ENCODE data around the gene NRIP2. TPM values are rescaled to one million over a fixed set of nuclear protein-coding genes. Genes with fewer than 3 reads are reported as not detected.

NRIP2 gene
- total and polyA plus RNA-seq, 2 experiments from 2014 or later: 0.66 TPM; not detected in 1

- Mint-ChIP-seq H3K4me3 (no peak overlapping the region), H3K27ac (0 out of 2 replicates have a peak overlapping the region, but pooled peaks have one; percentile 16), H3K27me3 (ENCODE audit: insufficient read depth, low read depth, poor library complexity) (peaks cover 16% of the 10 kb centered on the region), H3K9me3 (peaks cover 3% of the 10 kb centered on the region; the same call in 1 of the 3 replicates), H3K36me3 (ENCODE audit: low read depth) (no peaks in the 10 kb centered on the region), H3K4me1 (peaks cover 28% of the 10 kb centered on the region)
- no peaks in the 10 kb centered on the region for H3F3A ChIP-seq (replicated peaks; ENCODE audit: low read depth)
- peak overlapping the region; percentile 26; the same call in 1 of the 2 replicates for H3K4me2 ChIP-seq
- H3K79me2 ChIP-seq (replicated peaks; ENCODE audit: insufficient read depth): no peaks in the 10 kb centered on the region
- H3K4me1 ChIP-seq (ENCODE audit: insufficient read depth): peaks cover 21% of the 10 kb centered on the region
- peak; percentile 78 for DNase-seq (ENCODE audit: low spot score)
- H3K27me3 ChIP-seq (ENCODE audit: insufficient read depth): no peaks in the 10 kb centered on the region
- H3K4me3 ChIP-seq: no peak overlapping the region
- no peak overlapping the region for H2AFZ ChIP-seq
- TF ChIP-seq, protein P1, sequence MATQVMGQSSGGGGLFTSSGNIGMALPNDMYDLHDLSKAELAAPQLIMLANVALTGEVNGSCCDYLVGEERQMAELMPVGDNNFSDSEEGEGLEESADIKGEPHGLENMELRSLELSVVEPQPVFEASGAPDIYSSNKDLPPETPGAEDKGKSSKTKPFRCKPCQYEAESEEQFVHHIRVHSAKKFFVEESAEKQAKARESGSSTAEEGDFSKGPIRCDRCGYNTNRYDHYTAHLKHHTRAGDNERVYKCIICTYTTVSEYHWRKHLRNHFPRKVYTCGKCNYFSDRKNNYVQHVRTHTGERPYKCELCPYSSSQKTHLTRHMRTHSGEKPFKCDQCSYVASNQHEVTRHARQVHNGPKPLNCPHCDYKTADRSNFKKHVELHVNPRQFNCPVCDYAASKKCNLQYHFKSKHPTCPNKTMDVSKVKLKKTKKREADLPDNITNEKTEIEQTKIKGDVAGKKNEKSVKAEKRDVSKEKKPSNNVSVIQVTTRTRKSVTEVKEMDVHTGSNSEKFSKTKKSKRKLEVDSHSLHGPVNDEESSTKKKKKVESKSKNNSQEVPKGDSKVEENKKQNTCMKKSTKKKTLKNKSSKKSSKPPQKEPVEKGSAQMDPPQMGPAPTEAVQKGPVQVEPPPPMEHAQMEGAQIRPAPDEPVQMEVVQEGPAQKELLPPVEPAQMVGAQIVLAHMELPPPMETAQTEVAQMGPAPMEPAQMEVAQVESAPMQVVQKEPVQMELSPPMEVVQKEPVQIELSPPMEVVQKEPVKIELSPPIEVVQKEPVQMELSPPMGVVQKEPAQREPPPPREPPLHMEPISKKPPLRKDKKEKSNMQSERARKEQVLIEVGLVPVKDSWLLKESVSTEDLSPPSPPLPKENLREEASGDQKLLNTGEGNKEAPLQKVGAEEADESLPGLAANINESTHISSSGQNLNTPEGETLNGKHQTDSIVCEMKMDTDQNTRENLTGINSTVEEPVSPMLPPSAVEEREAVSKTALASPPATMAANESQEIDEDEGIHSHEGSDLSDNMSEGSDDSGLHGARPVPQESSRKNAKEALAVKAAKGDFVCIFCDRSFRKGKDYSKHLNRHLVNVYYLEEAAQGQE (IDR thresholded peaks at IDR 0.05; ENCODE audit: unreplicated experiment): no peak
- no peak for TF ChIP-seq CREB1 (CRISPR knock-in tag; IDR thresholded peaks at IDR 0.05; ENCODE audit: low read depth)
- TF ChIP-seq ZNF462 (CRISPR knock-in tag; IDR thresholded peaks at IDR 0.05): no peak
- TF ChIP-seq, protein P2, sequence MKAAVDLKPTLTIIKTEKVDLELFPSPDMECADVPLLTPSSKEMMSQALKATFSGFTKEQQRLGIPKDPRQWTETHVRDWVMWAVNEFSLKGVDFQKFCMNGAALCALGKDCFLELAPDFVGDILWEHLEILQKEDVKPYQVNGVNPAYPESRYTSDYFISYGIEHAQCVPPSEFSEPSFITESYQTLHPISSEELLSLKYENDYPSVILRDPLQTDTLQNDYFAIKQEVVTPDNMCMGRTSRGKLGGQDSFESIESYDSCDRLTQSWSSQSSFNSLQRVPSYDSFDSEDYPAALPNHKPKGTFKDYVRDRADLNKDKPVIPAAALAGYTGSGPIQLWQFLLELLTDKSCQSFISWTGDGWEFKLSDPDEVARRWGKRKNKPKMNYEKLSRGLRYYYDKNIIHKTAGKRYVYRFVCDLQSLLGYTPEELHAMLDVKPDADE (IDR thresholded peaks at IDR 0.05): no peak
- TF ChIP-seq ZNF114 (CRISPR knock-in tag; IDR thresholded peaks at IDR 0.05): no peak
- TF ChIP-seq POLR2AphosphoS5 (IDR thresholded peaks at IDR 0.05; ENCODE audit: low read depth): no peak
- no peak for TF ChIP-seq EZH2 (IDR thresholded peaks at IDR 0.05; ENCODE audit: low read depth, unreplicated experiment)
- no peak for TF ChIP-seq NANOG (IDR thresholded peaks at IDR 0.05; ENCODE audit: borderline replicate concordance)
- TF ChIP-seq CTCF (conservative IDR thresholded peaks at IDR 0.05; ENCODE audit: low read depth in 2 of 2): no peak
- TF ChIP-seq ZNF331 (CRISPR knock-in tag; IDR thresholded peaks at IDR 0.05; ENCODE audit: low read depth): no peak
- TF ChIP-seq EZH2phosphoT487 (IDR thresholded peaks at IDR 0.05; ENCODE audit: unreplicated experiment): no peak
- TF ChIP-seq JUNB (IDR thresholded peaks at IDR 0.05; ENCODE audit: unreplicated experiment): no peak
- no peak for TF ChIP-seq STAT1 (IDR thresholded peaks at IDR 0.05; ENCODE audit: unreplicated experiment)
- no peaks in the 10 kb centered on the region for H3K36me3 ChIP-seq (ENCODE audit: insufficient read depth)
- ATAC-seq: peak; percentile 52
- 0 out of 2 replicates have a peak, but pooled peaks cover 4% of the 10 kb centered on the region for H3K9me2 ChIP-seq (ENCODE audit: insufficient read depth)
- H4K20me1 ChIP-seq (replicated peaks; ENCODE audit: insufficient read depth): no peaks in the 10 kb centered on the region
- H3K27ac ChIP-seq (ENCODE audit: low read depth): peak overlapping the region; percentile 11; the same call in 1 of the 2 replicates
Measured at GRCh38 chr12:2779281-2779680, 55.6 kb downstream of the NRIP2 start.

Measured in GM23338 (cell line).